Measurements from ENCODE around the gene ZNF629. TPM values are rescaled to one million over a fixed set of nuclear protein-coding genes. Genes with fewer than 3 reads are reported as not detected.
A peak's percentile ranks its signal among the peaks of the same experiment; 100 is the strongest.

Gene ZNF629
- total and polyA plus RNA-seq, 10 donors, result 1.3 to 13.9 (median 10.3) TPM

GRCh38 chr16:30775131-30775391, 11.9 kb downstream of the ZNF629 start:
- no peak for DNase-seq
- H3K27me3 ChIP-seq (replicated peaks in 1 of 7), result peaks cover 0 to 16% (median 0%) of the 10 kb centered on the region in 7 donors
- H3K9me3 ChIP-seq, result no peaks in the 10 kb centered on the region
- peak overlapping the region in 7 of 8 donors; percentile 69 to 86 (median 77) for H3K27ac ChIP-seq
- TF ChIP-seq POLR2A (IDR thresholded peaks at IDR 0.05), result no peak
- TF ChIP-seq CTCF (IDR thresholded peaks at IDR 0.05 in 8 of 11, conservative IDR thresholded peaks at IDR 0.05 in 3 of 11), result no peak
- TF ChIP-seq POLR2AphosphoS5 (IDR thresholded peaks at IDR 0.05), result no peak
- H3K36me3 ChIP-seq, result peaks cover 0 to 48% (median 45%) of the 10 kb centered on the region in 6 donors
- peak overlapping the region; percentile 48 to 84 (median 62) for H3K4me3 ChIP-seq
- intact Hi-C loops (cut with DNase I; ENCODE audit: low total_unique reads), result loop anchor here (10.0 kb wide), 1 partner anchor 50 kb away; no protein-coding TSS in a partner anchor
- WGBS, 5 donors, result 1 to 19% (median 15%) methylated on average over 10 to 15 of the region's 15 CpGs
- peaks cover 12 to 52% (median 32%) of the 10 kb centered on the region in 6 donors for H3K4me1 ChIP-seq

GRCh38 chr16:30774367-30775130, 12.5 kb downstream of the ZNF629 start:
- peak; percentile 73 for DNase-seq
- H3K4me3 ChIP-seq, result peak overlapping the region in 7 of 8 donors; percentile 48 to 84 (median 64)
- peaks cover 0 to 16% (median 0%) of the 10 kb centered on the region in 7 donors for H3K27me3 ChIP-seq (replicated peaks in 1 of 7)
- H3K27ac ChIP-seq, result peak overlapping the region in 7 of 8 donors; percentile 69 to 86 (median 77)
- WGBS, 5 donors, result 58 to 84% (median 65%) methylated on average over 8 of the region's 8 CpGs
- H3K4me1 ChIP-seq, result peaks cover 12 to 52% (median 32%) of the 10 kb centered on the region in 6 donors
- TF ChIP-seq POLR2A (IDR thresholded peaks at IDR 0.05) (no peak), CTCF (IDR thresholded peaks at IDR 0.05 in 8 of 11, conservative IDR thresholded peaks at IDR 0.05 in 3 of 11) (no peak), POLR2AphosphoS5 (IDR thresholded peaks at IDR 0.05) (no peak)
- intact Hi-C loops (cut with DNase I; ENCODE audit: low total_unique reads), result loop anchor here (10.0 kb wide), 1 partner anchor 50 kb away; no protein-coding TSS in a partner anchor
- peaks cover 1 to 53% (median 51%) of the 10 kb centered on the region in 6 donors for H3K36me3 ChIP-seq
- H3K9me3 ChIP-seq, result no peaks in the 10 kb centered on the region

- WGBS, 5 donors, result 62 to 88% (median 78%) methylated on average over 14 of the region's 14 CpGs
- DNase-seq, result no peak
These were observed 13.2 kb downstream of the ZNF629 start for GRCh38 chr16:30773826-30774225.

GRCh38 chr16:30771726-30772125, 15.3 kb downstream of the ZNF629 start:
- no peaks in the 10 kb centered on the region for H3K9me3 ChIP-seq
- peaks cover 5 to 81% (median 79%) of the 10 kb centered on the region in 6 donors for H3K36me3 ChIP-seq
- peaks cover 0 to 13% (median 0%) of the 10 kb centered on the region in 7 donors for H3K27me3 ChIP-seq (replicated peaks in 1 of 7)
- H3K4me1 ChIP-seq, result peaks cover 12 to 58% (median 45%) of the 10 kb centered on the region in 6 donors
- H3K27ac ChIP-seq, result no peak overlapping the region
- WGBS, 5 donors, result 84 to 92% (median 90%) methylated on average over 12 to 14 of the region's 14 CpGs
- no peak overlapping the region for H3K4me3 ChIP-seq
- intact Hi-C loops (cut with DNase I; ENCODE audit: low total_unique reads), result loop anchor here (10.0 kb wide), 1 partner anchor 47 kb away; no protein-coding TSS in a partner anchor
- TF ChIP-seq POLR2A (IDR thresholded peaks at IDR 0.05) (no peak), POLR2AphosphoS5 (IDR thresholded peaks at IDR 0.05) (peak in 2 of 3 donors; percentile 20 to 63), CTCF (IDR thresholded peaks at IDR 0.05 in 8 of 11, conservative IDR thresholded peaks at IDR 0.05 in 3 of 11) (no peak)
- DNase-seq, result peak; percentile 69

More at GRCh38 chr16:30773826-30774225, 13.2 kb downstream of the ZNF629 start:
- H3K4me1 ChIP-seq, result peaks cover 12 to 56% (median 36%) of the 10 kb centered on the region in 6 donors
- H3K36me3 ChIP-seq, result peaks cover 5 to 60% (median 58%) of the 10 kb centered on the region in 6 donors
- H3K9me3 ChIP-seq, result no peaks in the 10 kb centered on the region
- no peak overlapping the region for H3K4me3 ChIP-seq
- TF ChIP-seq POLR2A (IDR thresholded peaks at IDR 0.05), result no peak
- TF ChIP-seq POLR2AphosphoS5 (IDR thresholded peaks at IDR 0.05), result peak in 1 of 3 donors; percentile 26
- intact Hi-C loops (cut with DNase I; ENCODE audit: low total_unique reads), result loop anchor here (10.0 kb wide), 1 partner anchor 49 kb away; no protein-coding TSS in a partner anchor
- no peak overlapping the region for H3K27ac ChIP-seq
- H3K27me3 ChIP-seq (replicated peaks in 1 of 7), result peaks cover 0 to 16% (median 0%) of the 10 kb centered on the region in 7 donors
